ENCODE measurements around the gene ARVCF.

DNA sequence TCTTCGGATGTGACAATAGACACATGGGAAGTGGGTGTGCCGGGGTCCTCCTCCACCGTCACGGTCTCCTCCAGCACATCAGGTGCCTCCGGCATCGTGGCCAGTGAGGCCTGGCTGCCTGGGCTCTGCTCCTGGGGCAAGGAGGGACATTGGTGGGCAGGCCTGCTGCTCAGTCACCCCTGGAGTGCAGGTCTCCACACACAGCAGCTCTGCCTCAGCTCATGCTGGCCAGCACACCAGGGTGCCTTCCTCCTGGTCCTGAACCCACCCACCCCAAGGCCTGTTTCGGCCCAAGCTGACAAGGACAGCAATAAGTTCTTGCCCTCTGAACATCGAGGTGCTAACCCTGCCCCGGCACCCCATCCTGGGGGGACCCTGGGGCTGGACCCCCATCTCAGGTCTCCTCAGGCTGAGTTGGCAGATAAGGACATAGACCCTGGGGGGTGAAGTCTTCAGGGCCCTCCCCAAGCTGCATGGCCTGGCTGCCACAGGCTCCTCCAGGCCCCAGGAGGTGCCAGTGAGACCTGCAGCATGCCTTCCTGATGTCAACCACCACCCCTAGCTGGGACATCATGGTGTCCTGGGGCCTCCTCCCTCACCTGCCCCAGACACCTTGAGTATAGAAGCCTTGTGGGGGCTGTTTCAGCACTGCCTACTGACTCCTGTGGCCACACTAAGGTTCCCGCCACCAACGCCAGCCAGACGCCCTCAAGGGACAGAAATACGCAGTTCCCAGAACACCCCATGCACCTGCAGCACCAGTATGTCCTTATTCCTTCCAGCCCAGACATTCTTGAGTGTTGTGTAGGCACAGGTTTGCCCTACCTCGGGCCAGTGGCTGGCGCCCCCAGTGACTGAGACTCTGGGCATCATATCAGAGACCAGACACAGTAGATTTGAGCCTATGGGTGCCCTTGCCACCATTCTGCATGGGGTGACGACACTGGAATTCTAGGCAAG, 34.4 kb downstream of the ARVCF start:
- no peak for TF ChIP-seq CTCF (conservative IDR thresholded peaks at IDR 0.05)
- TF ChIP-seq EZH2 (IDR thresholded peaks at IDR 0.05; ENCODE audit: low read depth), result no peak
